Kidney (tissue), 14 donors: Measurements from ENCODE around the gene OR14I1. TPM values are rescaled to one million over a fixed set of nuclear protein-coding genes. Genes with fewer than 3 reads are reported as not detected.
A peak's percentile ranks its signal among the peaks of the same experiment; 100 is the strongest.

Experiments used
- DNase-seq, 5 donors: peaks; one replicate each; pipeline ENCODE4 v3.0.0-alpha.2; 2013 to 2020
- FAIRE-seq: peaks from 2 replicates; lab custom pipeline; 2012; peaks lifted over from hg19 to GRCh38; lab: Jason Lieb, UNC
- H3K27ac ChIP-seq, 2 donors: one replicate each; pipeline ENCODE4 v1.7.0; 2013; ENCODE audit warnings: low read depth in 2 of 2, low read length in 2 of 2, inconsistent platforms in 1 of 2
- H3K27me3 ChIP-seq: one replicate; pipeline ENCODE4 v1.7.1; 2013; ENCODE audit warnings: low read length, inconsistent platforms; ENCODE audit not compliant: control insufficient read depth, insufficient read depth
- H3K36me3 ChIP-seq, 3 donors: one replicate each; pipeline versions ENCODE4 v1.7.0 to v1.7.1; 2013; ENCODE audit warnings: low read length in 3 of 3, control low read depth in 1 of 3, inconsistent platforms in 1 of 3; ENCODE audit not compliant: insufficient read depth in 3 of 3, control insufficient read depth in 2 of 3
- H3K4me1 ChIP-seq, 3 donors: one replicate each; pipeline versions ENCODE4 v1.7.0 to v1.7.1; 2013; ENCODE audit warnings: low read length in 3 of 3, inconsistent platforms in 1 of 3, low read depth in 1 of 3; ENCODE audit not compliant: control insufficient read depth in 2 of 3, insufficient read depth in 2 of 3
- H3K4me3 ChIP-seq, 3 donors: one replicate each; pipeline versions ENCODE4 v1.7.0 to v1.8.1; 2013; ENCODE audit warnings: low read length in 3 of 3, control low read depth in 1 of 3, inconsistent platforms in 1 of 3
- H3K9ac ChIP-seq, 3 donors: one replicate each; pipeline versions ENCODE4 v1.7.0 to v1.7.1; 2013; ENCODE audit warnings: low read length in 3 of 3, control low read depth in 1 of 3, inconsistent platforms in 1 of 3
- H3K9me3 ChIP-seq, 3 donors: one replicate each; pipeline versions ENCODE4 v1.7.0 to v1.7.1; 2013; ENCODE audit warnings: low read length in 3 of 3, control low read depth in 1 of 3, inconsistent platforms in 1 of 3; ENCODE audit not compliant: control insufficient read depth in 2 of 3, insufficient read depth in 1 of 3
- intact Hi-C: fragments of 100-400 bp; cut with DNase I; formaldehyde crosslinking; loops from one replicate; pipeline ENCODE4 v1.11.1; 2022
- polyA plus RNA-seq: library from polyadenylated mRNA; stranded (reverse); fragments of 350-450 nt; fragmentation: Illumina TruSeq; extraction: RNeasy Lipid Tissue Mini Kit (QIAGEN cat#74804); gene quantifications from one replicate; pipeline ENCODE4 v1.2.3, GENCODE V29; 2014; ENCODE audit warnings: low read depth, low replicate concordance; ENCODE audit not compliant: insufficient read depth
- total RNA-seq: library from RNA; stranded (reverse); fragmentation: NEBNext Ultra II Directional; extraction: Animal tissue kit (Norgen Biotek cat#: 25700); gene quantifications from one replicate; pipeline ENCODE4 v1.2.1, GENCODE V29; 2021
- TF ChIP-seq, protein P1 (sequence below): IDR thresholded peaks from 3 replicates; pipeline ENCODE4 v1.5.1; 2012; ENCODE audit warnings: mild to moderate bottlenecking, moderate library complexity, borderline replicate concordance; ENCODE audit not compliant: insufficient read depth; ENCODE audit errors: extremely low read depth
- donor health status: control.
- donor health status: control.
- donor health status: control.
- donor health status: control.
- donor health status: control.
- donor health status: DM: yes; HTN: yes; CAD: no.
- donor health status: Normal renal cell carcinoma (clear cell type).

OR14I1 gene
- total and polyA plus RNA-seq, 2 donors from 2014 or later, result not detected

DNA sequence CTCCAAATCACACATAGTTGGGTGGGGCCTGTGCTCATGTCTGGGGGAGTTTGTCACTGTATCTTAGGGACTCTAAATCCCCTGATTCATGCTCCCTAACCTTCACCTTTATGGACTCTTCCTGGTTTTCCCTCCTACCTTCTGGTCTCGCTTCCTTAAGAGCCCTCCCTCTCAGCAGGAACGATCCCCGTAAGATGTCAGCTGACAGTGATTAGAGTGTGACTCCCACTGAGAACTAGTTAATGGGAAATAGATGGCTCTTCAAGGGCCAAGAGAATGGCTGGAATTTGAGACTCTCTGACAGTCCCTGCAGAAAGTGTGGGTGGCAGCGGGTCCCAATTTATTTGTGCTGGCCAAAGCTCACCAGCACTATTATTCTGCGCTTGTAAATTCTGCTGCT lies 31.0 kb upstream of the OR14I1 start:
- DNase-seq (no peak), FAIRE-seq (no peak)
- H3K27ac ChIP-seq, result peak overlapping the region; percentile 68 to 81
- H3K9me3 ChIP-seq, result peaks cover 0 to 2% (median 0%) of the 10 kb centered on the region in 3 donors
- peaks cover 0 to 20% (median 4%) of the 10 kb centered on the region in 3 donors for H3K4me1 ChIP-seq
- H3K9ac ChIP-seq, result no peak overlapping the region
- no peaks in the 10 kb centered on the region for H3K27me3 ChIP-seq
- no peak overlapping the region for H3K4me3 ChIP-seq
- no peaks in the 10 kb centered on the region for H3K36me3 ChIP-seq
- TF ChIP-seq, protein P1, sequence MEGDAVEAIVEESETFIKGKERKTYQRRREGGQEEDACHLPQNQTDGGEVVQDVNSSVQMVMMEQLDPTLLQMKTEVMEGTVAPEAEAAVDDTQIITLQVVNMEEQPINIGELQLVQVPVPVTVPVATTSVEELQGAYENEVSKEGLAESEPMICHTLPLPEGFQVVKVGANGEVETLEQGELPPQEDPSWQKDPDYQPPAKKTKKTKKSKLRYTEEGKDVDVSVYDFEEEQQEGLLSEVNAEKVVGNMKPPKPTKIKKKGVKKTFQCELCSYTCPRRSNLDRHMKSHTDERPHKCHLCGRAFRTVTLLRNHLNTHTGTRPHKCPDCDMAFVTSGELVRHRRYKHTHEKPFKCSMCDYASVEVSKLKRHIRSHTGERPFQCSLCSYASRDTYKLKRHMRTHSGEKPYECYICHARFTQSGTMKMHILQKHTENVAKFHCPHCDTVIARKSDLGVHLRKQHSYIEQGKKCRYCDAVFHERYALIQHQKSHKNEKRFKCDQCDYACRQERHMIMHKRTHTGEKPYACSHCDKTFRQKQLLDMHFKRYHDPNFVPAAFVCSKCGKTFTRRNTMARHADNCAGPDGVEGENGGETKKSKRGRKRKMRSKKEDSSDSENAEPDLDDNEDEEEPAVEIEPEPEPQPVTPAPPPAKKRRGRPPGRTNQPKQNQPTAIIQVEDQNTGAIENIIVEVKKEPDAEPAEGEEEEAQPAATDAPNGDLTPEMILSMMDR, result no peak
- intact Hi-C loops, result no loop called here

DNA sequence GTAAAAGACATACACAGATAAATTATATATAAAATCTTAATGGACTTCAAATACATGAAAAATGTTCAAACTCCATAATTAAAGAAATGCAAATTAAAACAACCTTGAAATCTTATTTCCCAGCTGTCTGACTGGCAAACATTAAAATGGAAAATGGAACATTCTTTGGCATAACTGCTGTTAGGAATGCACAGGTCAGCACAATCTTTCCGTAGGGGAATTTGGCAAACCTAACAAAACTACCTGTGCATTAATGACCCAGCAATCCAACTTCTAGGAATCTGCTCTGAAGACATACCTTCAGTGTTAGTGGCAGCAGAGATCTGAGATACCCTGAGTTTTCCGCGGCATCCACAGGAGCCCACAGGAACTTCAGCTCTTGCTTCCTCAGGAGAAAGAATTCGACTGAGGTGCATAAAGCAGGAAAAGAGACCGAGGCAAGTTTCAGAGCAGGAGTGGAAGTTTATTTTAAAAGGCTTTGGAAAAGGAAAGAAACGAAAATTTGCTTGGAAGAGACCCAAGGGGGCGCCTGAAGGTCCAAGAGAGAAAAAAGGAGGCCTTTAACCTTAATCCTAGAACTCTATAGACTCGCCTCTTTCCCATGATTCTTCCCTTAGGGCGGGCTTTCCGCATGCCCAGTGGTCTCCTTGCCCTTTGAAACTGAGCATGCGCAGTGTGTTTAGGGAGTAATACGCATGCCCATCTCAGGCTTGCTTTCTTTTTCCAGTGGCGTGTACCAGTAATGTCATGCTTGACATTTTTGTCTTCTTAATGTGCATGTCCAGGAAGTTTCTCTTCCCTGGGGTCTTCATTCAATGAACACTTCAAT lies 28.2 kb upstream of the OR14I1 start:
- no peaks in the 10 kb centered on the region for H3K27me3 ChIP-seq
- H3K36me3 ChIP-seq, result no peaks in the 10 kb centered on the region
- no peak for DNase-seq
- H3K4me1 ChIP-seq, result peaks cover 0 to 20% (median 4%) of the 10 kb centered on the region in 3 donors
- peak overlapping the region; percentile 40 to 55 for H3K27ac ChIP-seq
- FAIRE-seq, result peak; percentile 39
- H3K9ac ChIP-seq, result no peak overlapping the region
- intact Hi-C loops, result no loop called here
- peak overlapping the region in 2 of 3 donors; percentile 4 to 31 for H3K4me3 ChIP-seq
- TF ChIP-seq, protein P1, result no peak
- H3K9me3 ChIP-seq, result peaks cover 0 to 2% (median 0%) of the 10 kb centered on the region in 3 donors

DNA sequence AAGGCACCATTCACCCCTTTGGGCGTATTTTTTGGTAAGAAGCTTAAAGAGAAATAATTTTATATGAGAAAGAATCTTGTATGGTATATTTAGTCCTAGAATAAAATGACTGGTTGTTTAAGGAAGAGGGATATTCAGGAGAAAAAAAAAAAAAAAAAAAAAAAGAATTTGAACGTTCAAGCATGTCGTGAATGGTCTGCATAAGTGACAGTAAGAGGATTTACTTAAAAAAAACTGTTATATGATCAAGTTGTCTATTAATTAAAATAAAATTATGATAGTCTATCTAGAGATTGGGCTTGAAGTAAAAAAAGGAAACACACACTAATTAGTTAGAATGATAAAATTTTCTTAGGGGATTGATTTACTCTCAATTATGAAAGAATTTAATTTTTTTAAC lies 11.7 kb upstream of the OR14I1 start:
- no peaks in the 10 kb centered on the region for H3K9me3 ChIP-seq
- no peak for FAIRE-seq
- no peak for DNase-seq
- no peak overlapping the region for H3K27ac ChIP-seq
- no peak overlapping the region for H3K9ac ChIP-seq
- intact Hi-C loops, result no loop called here
- no peaks in the 10 kb centered on the region for H3K36me3 ChIP-seq
- no peaks in the 10 kb centered on the region for H3K4me1 ChIP-seq
- TF ChIP-seq, protein P1, result no peak
- H3K4me3 ChIP-seq, result no peak overlapping the region
- no peaks in the 10 kb centered on the region for H3K27me3 ChIP-seq
